Activated CD4-positive, alpha-beta T cell treated with anti-CD3 and anti-CD28 coated beads, Interleukin-2, amount 50 U/mL, for 4 hours (primary cell): ENCODE measurements around the gene HAVCR1.
"Not testable (repeated sequence)": the region's sequence is repeated elsewhere in the genome, so short reads cannot be mapped to it uniquely, and the experiment has no call there.

Experiments used
- DNase-seq, 2 experiments: peaks; one replicate each; pipeline ENCODE4 v3.0.0-alpha.2; 2020

HAVCR1 gene

DNA sequence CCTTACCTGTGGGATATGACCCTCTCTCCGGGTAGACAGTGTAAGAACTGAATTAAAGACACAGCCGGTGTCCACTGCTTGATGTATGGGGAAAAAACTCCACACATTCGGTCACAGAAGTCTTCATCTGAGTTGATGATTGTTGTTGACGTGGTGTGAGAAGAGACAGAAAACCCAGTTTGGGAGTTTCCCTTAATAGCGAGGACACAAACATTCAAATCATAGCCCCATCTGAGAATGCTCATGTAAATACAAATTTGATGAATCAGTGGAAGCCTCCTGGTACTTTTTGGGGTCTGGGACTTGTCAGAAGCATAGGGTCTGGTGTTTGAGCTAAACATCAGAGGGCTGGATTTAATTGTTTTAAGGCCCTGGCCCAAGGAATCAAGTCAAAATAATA is 11.0 kb downstream of the HAVCR1 start:
- no peak for DNase-seq

GRCh38 chr5:157047016-157047415 is 11.9 kb downstream of the HAVCR1 start:
- DNase-seq, result not testable (repeated sequence)

- DNase-seq, result no peak
Observed at GRCh38 chr5:157046041-157046440, 12.9 kb downstream of the HAVCR1 start.

DNA sequence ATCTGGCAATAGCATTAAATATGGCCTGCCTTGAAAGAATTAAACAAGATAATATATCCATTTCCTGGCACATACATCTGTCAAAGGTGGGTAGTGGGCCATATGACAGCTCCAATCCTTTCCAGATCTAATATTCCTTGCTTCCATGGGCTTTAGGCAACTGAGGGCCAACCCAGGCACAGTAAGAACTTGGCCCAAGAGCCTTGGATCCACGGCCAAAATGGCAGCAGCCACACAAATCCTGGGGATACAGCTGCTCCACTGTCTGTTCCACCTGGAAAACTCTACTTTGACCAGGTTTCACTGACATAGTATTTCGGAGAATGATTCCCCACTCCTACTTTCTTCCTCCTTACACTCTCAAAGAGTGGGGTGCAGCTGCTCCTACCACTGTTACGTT is 13.3 kb downstream of the HAVCR1 start:
- DNase-seq, result no peak

DNA sequence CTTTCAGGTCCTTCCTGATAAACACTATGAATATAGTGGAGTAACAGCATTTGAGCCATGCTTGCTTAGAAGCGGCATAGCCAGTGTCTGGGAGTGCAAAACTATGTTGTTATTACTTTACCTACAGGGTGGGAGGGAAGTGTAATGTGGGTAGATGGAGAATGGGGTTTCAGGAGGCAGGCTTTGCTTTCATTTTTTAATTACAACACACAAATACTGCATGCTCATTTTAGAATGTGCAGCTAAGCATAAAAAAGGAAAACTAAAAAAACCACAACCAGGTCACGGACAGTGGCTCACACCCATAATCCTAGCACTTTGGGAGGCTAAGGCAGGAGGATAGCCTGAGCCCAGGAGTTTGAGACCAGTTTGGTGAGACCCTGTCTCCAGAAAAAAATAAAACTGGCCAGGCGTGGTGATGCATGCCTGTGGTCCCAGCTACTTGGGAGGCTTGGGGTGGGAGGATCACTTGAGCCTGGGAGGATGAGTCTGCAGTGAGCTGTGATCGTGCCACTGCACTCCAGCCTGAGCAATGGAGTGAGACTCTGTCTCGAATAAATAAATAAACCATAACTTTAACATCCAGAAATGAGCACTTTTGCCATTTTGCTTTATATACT is 20.2 kb downstream of the HAVCR1 start:
- no peak for DNase-seq

GRCh38 chr5:157034106-157035072 is 24.5 kb downstream of the HAVCR1 start:
- DNase-seq, result not testable (repeated sequence)

- no peak for DNase-seq
Observed at GRCh38 chr5:157033071-157033583, 25.8 kb downstream of the HAVCR1 start.

DNA sequence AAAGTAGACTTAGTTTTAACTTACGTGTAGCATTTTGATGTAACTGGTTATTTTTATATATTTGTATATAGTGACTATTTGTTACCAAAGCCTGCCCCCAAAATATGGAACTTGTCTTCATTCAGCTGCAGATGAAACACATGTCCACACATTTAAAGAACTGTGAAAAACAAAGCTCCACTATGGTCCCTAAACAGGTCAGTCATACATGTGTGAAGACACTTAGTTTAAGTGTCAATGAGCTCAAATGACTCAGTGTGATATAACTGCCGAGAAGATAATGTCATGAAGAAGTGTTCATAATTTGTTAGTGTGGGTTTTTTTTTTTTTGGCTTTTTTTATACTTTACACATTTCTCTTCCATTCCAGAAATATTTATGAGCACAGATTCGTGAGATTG is 28.2 kb downstream of the HAVCR1 start:
- no peak for DNase-seq

GRCh38 chr5:157029457-157029856 is 29.5 kb downstream of the HAVCR1 start:
- no peak for DNase-seq

- not testable (repeated sequence) for DNase-seq
Observed at GRCh38 chr5:157027663-157028062, 31.3 kb downstream of the HAVCR1 start.

DNA sequence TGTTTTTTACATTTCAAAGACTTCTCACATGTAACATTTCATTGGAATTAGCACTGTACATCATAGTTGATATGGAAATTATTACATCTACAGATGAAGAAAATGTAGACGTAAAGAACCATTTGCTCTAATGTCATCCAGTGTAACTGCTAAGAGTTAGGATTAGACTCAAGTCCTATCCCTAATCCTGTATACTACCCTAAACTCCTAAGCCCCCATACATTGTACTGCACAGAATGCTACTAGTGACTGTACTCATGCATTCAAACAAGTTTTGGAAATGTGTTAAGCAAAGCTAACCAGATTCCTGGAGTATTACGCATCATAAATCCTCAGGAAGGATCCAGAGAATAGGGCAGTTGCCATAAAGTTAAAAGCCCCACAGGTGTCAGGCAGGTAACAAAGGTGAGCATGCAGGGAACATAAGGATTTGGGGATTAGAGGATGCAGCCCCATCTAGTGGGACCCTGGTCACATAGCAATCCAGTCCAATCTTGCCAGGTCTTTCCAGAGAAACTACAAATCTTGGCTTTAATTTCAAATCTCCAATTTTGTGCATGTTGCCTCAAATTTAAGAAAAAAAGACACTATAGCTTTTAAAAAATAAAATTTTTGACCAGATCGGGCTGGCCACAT is 32.0 kb downstream of the HAVCR1 start:
- DNase-seq, result no peak

DNA sequence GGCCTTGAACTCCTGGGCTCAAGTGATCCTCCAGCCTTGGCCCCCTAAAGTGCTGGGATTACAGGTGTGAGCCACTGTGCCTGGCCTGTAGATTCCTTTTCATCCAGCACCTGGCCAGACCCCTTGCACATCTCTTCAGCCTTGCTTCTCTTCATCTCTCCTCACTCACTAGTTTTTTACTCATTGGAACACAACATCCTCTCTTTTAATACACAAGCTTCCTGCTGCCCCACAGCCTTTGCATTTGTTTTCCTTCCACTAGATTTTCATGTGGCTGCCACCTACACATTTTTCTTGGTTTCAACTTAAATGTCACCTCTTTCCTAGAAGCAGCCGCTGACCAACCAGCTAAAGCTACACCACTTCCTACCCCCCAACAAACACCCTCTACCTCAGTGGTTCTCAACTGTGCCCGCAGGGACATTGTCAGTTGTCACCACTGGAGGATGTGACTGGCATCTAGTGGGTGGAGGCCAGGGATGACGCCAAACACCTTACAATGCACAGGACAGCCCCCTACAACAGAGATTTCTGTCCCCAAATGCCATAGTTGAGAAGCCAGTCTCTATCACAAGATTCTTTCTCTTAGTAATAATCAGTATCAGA is 33.7 kb downstream of the HAVCR1 start:
- peak; percentile 2 to 11 for DNase-seq

- no peak for DNase-seq
Observed at GRCh38 chr5:157024208-157024959, 34.5 kb downstream of the HAVCR1 start.

- DNase-seq, result no peak
Observed at GRCh38 chr5:157022024-157022423, 36.9 kb downstream of the HAVCR1 start.

DNA sequence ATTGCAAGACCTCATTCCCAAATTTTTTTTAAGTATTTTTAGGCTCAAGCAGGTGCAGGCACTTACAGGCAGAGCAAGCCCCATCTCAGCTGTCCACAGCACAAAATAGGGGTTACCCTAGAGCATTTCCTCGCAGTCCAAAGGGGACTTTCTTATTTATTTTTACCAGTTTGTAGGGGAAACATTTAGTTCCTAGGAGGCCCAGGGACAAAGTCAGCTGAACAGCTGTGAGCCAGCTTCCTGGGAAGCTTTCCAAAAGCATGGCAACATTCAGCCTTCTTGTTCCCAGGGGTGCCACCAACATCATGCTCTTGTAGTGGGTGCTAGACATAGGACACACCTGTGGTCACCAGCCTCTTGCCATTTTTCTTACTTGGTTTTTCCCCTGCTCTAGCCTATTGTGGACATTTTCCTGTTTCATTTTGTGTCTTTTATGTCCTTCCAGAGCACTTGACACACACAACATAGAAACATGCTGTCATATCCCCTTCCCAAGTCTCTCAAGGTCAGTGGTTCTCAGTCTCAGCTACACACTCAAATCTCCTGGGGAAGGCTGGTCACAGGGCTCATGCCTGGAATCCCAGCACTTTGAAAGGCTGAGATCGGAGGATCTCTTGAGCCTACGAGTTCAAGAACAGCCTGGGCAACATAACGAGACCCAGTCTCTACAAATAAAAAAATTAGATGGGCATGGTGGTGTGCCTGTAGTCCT is 38.2 kb downstream of the HAVCR1 start:
- DNase-seq, result no peak

GRCh38 chr5:157020002-157020401 is 38.9 kb downstream of the HAVCR1 start:
- no peak for DNase-seq

DNA sequence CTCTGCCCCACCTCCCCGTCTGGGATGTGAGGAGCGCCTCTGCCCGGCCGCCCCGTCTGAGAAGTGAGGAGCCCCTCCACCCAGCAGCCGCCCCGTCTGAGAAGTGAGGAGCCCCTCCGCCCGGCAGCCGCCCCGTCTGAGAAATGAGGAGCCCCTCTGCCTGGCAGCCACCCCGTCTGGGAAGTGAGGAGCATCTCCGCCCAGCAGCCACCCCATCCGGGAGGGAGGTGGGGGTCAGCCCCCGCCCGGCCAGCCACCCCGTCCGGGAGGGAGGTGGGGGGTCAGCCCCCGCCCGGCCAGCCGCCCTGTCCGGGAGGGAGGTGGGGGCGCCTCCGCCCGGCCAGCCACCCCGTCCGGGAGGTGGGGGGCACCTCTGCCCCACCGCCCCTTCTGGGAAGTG is 44.8 kb downstream of the HAVCR1 start:
- not testable (repeated sequence) for DNase-seq

DNA sequence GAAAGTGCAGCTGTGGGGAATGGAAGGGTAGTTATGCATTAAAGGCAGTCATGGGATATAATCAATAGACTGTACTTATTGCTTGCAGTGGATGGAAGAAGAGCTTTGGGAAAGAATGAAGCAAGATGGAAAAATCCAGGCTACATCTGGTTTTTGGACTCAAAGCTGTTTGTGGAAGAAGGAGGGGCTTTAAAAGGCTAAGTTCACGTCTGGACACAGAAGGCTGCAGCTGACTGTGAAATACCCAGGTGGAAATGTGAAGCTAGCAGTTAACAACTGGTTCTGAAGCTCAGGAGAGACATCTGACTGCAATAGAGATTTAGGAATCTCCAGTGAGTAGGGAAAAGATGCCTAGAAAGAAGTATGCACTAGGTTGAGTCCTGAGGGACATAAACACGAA is 52.7 kb downstream of the HAVCR1 start:
- DNase-seq, result no peak

GRCh38 chr5:157004893-157005551 is 53.9 kb downstream of the HAVCR1 start:
- DNase-seq, result no peak

GRCh38 chr5:156991714-156992113 is 67.2 kb downstream of the HAVCR1 start:
- no peak for DNase-seq

- no peak for DNase-seq
Observed at GRCh38 chr5:156984064-156984463, 74.9 kb downstream of the HAVCR1 start.
